ENCODE data around the gene FAM174C. TPM values are rescaled to one million over a fixed set of nuclear protein-coding genes. Genes with fewer than 3 reads are reported as not detected.

Gene FAM174C
- polyA plus RNA-seq, 3 donors: 25.3 to 28.7 (median 28.5) TPM

DNA sequence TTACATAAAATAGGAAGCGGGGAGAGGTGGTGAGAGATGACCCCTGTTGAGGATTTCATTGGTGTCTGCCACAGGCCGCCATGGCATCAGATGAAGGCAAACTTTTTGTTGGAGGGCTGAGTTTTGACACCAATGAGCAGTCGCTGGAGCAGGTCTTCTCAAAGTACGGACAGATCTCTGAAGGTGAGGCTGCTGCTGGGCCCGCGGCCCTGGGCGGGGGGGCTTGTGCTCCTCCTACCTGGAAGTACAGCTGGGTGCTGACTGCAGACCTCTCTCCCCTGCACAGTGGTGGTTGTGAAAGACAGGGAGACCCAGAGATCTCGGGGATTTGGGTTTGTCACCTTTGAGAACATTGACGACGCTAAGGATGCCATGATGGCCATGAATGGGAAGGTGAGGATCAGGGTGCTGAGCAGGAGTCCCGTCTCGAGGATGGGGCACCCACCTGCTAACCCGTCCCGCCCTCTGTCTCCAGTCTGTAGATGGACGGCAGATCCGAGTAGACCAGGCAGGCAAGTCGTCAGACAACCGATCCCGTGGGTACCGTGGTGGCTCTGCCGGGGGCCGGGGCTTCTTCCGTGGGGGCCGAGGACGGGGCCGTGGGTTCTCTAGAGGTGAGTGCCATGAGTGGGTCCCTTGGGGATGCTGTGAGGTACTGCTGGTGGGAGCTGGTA, 4.3 kb upstream of the FAM174C start:
- no peak for DNase-seq

GRCh38 chr19:1271528-1272422, 3.6 kb upstream of the FAM174C start:
- no peak for DNase-seq

DNA sequence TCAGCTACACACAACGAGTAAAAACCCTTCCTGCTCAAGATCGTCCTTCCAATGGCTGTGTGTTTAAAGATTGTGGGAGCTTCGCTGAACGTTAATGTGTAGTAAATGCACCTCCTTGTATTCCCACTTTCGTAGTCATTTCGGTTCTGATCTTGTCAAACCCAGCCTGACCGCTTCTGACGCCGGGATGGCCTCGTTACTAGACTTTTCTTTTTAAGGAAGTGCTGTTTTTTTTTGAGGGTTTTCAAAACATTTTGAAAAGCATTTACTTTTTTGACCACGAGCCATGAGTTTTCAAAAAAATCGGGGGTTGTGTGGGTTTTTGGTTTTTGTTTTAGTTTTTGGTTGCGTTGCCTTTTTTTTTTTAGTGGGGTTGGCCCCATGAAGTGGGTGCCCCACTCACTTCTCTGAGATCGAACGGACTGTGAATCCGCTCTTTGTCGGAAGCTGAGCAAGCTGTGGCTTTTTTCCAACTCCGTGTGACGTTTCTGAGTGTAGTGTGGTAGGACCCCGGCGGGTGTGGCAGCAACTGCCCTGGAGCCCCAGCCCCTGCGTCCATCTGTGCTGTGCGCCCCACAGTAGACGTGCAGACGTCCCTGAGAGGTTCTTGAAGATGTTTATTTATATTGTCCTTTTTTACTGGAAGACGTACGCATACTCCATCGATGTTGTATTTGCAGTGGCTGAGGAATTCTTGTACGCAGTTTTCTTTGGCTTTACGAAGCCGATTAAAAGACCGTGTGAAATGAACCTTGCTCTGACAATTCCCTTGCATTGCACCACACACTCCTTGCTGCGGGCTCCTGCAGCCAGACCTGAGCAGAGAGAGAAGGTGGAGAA, 2.7 kb upstream of the FAM174C start:
- DNase-seq: no peak

- DNase-seq: no peak
These were observed 1.9 kb upstream of the FAM174C start for GRCh38 chr19:1273263-1274041.

GRCh38 chr19:1274081-1274851, 1.1 kb upstream of the FAM174C start:
- no peak for DNase-seq

DNA sequence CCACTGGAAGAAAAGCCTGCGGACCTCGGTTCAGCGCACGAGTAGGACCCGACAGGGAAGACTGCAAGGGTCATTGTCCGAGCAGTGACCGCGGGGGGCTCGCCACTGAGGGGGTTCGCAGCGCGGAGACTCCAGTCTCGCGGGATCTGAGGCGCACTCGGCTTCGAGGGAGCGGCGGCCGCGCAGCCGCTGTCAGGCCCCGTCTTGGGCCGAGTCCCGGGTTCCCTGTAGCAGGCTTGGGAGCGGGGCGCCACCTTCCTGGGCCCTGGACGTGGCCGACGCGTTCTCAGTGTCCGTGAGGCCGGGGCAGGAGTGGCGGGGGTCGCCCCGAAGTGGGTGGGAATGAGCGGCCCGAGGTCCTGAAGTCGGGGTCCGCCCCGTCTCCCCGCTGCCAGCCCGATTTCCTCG, 474 bp upstream of the FAM174C start:
- no peak for DNase-seq

DNA sequence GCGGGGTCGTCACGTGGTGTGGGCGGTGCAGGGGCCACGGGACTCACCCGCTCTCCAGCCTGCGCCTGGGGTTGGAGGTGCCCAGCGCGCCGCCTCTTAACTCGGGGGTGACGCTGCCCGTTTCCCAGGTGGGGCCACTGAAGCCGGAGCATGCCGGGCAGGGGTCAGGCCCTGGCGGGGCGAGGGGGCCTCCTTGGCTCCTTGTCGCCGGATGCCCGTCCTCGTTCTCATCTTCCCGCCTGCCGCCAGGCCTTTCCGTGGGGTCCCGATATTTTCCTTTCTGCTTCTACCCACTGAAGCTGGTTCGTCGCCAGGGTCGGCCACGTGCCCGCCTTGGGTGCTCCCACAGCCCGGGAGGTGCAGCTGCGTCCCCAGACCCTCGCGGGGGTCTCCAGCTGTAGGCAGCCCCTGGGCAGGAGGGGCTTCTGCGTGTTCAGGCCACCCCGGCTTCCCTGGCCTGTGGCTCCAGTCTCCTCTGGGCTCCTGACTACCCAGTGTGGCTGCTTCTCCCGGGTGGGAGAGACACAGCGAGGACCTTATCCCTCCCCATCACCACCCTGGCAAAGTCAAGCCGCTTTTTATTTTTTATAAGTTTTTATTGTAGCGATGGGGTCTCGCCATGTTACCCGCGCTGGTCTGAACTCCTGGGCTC, 772 bp downstream of the FAM174C start:
- no peak for DNase-seq

GRCh38 chr19:1276628-1277022, 1.3 kb downstream of the FAM174C start:
- no peak for DNase-seq

GRCh38 chr19:1277061-1277460, 1.7 kb downstream of the FAM174C start:
- DNase-seq: no peak

DNA sequence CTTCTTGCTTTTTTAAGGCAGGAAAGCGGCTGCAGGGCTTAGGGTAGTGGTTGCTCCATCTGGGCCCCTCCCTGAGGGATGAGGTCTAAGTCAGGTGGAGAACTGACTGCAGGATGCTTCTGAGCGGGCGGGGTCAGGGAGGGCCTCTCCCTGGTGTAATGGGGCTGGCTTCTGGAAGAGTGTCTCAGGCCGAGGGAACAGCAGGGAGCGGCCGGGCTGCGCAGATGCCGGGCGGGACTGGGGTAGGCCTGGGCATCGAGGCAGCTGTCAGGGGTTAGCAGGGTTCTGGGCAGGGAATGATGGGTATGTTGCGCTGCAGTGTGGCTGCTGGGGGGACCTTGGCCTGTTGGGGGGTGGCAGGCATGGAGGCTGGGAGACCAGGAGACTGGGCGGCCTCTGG, 2.7 kb downstream of the FAM174C start:
- no peak for DNase-seq

- DNase-seq: no peak
These were observed 3.7 kb downstream of the FAM174C start for GRCh38 chr19:1278713-1279660.

- peak; percentile 84 for DNase-seq
These were observed 4.5 kb downstream of the FAM174C start for GRCh38 chr19:1279782-1280341.

GRCh38 chr19:1280636-1281568, 5.6 kb downstream of the FAM174C start:
- no peak for DNase-seq

DNA sequence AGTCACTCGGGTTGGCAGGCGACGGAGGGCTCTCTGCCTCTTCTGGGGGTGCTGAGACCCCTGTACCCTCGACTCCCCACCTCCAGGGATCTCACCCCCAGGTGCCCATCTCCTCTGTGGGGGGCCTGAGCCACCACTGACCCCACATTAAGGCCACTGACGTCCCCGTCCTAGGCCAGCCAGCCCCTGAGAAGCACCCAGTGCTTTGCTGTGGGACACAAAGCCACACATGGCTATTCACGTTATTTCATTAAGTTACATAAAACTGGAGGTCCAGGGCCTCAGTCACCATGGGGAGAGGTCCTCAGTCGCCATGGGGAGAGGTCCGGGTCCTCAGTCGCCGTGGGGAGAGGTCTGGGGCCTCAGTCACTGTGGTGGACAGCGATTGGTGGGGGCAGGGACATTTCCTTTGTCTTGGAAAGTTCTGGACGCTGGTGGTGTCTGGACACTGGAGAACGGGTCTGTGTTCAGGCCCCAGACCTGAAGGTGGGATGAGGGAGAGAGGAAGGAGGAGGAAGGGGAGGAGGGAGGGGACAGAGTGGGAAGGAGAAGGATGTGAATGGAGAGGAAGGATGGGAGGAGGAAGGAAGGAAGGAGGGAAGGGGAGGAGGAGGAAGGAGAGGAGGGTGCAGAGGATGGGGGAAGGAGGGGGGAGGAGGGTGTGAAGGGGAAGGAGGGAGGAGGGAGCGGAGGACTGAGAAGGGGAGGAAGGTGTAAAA, 6.4 kb downstream of the FAM174C start:
- DNase-seq: no peak

- no peak for DNase-seq
These were observed 7.4 kb downstream of the FAM174C start for GRCh38 chr19:1282588-1283206.

DNA sequence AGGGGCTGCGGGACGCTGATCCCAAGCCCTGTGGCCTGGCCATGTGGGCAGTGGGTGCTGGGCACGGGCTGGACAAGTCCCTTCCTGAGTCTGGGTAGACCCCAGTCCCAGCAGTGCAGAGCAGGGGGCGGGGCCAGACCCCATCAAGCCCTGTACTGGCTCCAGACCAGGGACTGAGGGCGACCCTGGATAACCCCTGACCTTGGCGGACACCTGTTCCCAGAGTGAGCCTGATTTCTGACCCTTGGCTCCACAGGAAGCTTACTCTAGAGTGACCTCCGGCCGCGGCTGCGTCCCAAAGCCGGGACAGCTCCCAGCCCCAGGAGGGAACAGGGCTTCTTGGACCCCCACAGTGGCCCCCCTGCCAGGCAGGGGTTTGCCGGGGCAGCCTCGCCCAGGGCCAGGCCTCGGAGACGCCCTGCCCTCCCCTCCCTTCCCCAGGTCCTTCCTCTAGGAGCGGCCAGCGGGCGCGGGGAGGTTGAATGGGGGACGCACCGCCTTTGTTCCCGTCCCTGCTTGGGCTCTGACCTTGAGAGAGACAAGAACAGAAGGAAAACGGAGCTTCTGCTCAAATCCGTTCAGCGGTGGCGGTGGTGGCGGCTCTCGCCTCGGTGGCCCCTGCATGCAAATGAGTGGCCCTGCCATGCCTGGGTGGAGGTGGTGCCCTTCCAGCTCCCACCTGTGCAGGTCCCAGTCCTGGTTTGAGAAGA, 8.0 kb downstream of the FAM174C start:
- no peak for DNase-seq

All from renal pelvis (tissue), 4 donors.